Hepatic stellate cell (primary cell): ENCODE data around the gene KCNJ14.
A peak's percentile ranks its signal among the peaks of the same experiment; 100 is the strongest.

Experiments used
- DNase-seq: peaks from one replicate; pipeline ENCODE4 v3.0.0; 2011; ENCODE audit warnings: low spot score

Gene KCNJ14

GRCh38 chr19:48455171-48455907 lies at the start of gene KCNJ14:
TSS of gene KCNJ14 (plus strand) at chr19:48455574. CDS start at chr19:48461725, 6,151 bp downstream.
- no peak for DNase-seq

DNA sequence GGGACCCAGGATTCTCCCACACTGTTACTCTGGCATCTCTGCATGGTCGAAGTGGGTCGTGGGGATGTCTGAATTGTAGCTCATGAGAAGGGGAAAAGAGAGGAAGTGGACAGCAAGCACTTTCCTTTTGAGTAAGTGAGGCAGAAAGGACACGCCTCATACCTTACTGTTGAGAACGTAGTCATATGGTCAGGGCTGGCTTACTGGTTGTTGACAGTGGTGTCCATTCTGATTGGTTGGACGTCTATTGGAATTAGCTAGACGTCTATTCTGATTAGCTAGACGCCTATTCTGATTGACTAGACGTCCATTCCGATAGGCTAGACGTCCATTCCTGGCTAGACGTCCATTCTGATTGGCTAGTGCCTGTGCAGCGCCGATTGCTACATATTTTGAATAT lies 49.5 kb upstream of the KCNJ14 start:
- no peak for DNase-seq

- no peak for DNase-seq
Measured at GRCh38 chr19:48413879-48414587, 41.3 kb upstream of the KCNJ14 start.

DNA sequence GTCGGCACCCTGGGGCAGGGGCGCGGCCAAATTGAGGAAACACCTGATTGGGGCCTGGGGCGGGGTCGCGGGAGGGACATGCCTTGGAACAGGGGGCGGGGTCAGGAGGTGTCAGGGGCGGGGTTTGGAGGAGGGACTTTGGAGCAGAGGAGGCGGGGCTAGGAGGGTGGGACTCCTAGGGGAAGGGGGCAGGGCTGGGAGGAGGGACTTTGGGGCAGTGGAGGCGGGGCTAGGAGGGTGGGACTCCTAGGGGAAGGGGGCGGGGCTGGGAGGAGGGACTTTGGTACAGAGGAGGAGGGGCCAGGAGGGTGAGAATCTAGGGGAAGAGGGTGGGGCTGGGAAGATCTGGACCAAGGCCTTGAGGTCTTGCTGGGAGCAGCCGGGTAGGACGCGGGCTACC lies 40.0 kb upstream of the KCNJ14 start:
- DNase-seq: no peak

DNA sequence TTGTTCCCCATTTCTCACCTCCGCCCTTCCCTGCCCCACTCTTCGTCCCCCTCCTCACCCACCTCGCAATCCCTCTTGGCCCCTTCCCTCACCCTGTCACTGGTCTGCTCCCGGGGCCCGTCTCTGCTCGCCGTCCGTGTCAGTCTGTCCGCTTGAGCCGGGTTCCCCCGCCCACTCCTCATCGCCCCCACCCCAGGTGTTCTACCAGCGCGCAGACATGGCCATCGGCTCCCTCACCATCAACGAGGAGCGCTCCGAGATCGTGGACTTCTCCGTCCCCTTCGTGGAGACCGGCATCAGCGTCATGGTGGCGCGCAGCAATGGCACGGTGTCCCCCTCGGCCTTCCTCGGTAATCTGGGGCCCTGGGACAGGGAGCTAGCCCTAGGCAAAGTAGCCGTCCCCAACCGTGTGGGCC lies 39.6 kb upstream of the KCNJ14 start:
- DNase-seq: no peak

DNA sequence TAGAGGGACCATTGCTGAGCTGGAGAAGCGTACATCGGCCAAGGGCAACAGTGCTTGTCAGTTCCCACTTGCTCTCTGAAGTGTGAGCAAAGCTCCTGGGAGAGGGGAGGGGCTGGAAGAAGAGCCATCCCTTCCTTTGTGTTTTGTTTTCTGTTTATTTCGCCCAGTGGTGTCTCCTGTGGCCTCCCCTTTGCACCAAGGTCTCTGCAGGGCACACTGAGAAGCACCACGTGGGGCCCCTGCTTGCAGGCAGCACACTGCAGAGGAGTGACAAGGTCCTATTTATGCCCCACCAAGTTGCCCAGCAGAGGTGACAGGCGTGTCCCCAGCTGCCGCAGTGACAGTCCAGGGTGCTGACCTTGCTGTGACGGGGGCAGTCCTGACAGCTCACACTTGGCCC lies 38.0 kb upstream of the KCNJ14 start:
- no peak for DNase-seq

GRCh38 chr19:48418317-48419064 lies 36.9 kb upstream of the KCNJ14 start:
- no peak for DNase-seq

- peak; percentile 53 for DNase-seq
Measured at GRCh38 chr19:48419158-48419920, 36.0 kb upstream of the KCNJ14 start.

DNA sequence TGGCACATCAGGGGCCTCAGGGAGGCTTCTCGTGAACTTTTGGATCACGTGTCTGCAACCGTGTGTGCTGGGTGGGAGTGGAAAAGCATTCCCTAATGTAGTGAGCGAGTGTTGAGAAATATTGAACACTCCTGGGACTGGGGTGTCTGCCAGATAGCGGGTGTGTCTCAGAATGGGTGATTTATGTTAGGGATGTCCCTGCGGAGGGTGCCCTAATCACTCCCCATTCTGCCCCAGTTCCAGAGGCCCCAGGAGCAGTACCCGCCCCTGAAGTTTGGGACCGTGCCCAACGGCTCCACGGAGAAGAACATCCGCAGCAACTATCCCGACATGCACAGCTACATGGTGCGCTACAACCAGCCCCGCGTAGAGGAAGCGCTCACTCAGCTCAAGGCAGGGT lies 33.8 kb upstream of the KCNJ14 start:
- no peak for DNase-seq

DNA sequence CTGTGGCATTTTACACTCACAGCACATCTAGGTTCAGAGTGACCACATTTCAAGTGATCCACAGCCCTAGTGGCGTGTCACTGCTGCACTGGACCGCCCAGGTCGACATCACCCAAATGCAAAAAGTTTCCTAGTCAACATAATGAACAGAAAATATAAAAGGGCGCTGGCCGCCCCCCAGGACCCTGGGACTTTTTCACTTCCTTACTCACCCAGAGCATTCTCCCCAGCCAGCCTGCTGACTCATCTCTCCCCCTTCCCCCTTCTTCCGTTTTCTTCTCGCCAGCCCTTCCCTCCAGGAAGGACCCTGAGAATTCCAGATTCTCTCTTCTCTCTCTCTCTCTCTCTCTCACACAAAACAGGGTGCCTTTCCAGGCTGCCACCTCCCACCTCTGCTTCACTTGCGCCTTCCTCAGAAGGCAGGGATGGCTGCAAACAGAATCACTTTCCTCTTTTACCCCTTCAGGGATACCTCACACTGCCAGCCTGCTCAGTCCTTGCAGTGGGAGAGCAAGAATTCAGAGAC lies 30.6 kb upstream of the KCNJ14 start:
- peak; percentile 81 for DNase-seq

GRCh38 chr19:48428670-48429069 lies 26.7 kb upstream of the KCNJ14 start:
- no peak for DNase-seq

DNA sequence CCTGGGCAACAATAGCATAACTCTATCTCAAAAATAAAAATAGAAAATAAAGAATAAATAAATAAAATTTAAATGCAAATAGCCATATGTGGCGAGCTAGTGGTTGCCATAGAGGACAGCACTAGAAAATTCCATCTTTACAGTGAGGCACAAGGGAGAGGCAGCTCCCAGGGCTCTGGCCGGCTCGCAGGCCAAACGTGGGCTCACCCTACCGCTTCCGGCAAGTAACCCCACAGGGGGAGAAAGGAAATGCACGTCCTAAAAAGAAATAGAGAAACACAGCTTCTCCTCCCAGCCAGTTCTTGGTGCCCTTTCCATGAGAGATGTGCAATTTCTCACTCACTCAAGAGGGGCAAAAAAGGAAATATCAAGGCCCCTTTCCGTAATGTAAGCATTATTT lies 22.0 kb upstream of the KCNJ14 start:
- DNase-seq: no peak

- no peak for DNase-seq
Measured at GRCh38 chr19:48436586-48436985, 18.8 kb upstream of the KCNJ14 start.

DNA sequence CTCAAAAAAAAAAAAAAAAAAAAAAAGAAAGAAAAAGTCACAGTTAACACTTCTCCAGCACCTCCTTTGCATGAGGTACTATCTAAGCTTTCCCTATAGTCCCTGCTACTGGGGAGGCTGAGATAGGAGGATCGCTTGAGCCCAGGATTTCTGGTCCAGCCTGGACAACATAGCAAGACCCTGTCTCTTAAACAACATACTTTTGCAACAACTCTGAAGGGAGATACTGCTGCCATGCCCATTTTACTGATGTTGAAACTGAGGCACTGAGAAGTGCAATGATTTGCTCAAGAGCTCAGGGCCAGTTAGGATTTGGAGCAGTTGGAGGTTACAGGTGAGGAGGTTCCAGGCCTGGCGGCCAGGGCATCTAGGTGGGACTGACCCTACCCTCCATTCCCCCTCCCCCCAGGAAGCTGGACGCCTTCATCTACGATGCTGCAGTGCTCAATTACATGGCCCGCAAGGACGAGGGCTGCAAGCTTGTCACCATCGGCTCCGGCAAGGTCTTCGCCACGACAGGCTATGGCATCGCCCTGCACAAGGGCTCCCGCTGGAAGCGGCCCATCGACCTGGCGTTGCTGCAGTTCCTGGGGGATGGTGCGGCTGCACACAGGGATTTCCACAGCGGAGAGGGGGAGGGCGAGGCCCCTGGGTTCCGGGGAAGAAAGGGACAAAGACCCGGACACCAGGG lies 13.9 kb upstream of the KCNJ14 start:
- no peak for DNase-seq

DNA sequence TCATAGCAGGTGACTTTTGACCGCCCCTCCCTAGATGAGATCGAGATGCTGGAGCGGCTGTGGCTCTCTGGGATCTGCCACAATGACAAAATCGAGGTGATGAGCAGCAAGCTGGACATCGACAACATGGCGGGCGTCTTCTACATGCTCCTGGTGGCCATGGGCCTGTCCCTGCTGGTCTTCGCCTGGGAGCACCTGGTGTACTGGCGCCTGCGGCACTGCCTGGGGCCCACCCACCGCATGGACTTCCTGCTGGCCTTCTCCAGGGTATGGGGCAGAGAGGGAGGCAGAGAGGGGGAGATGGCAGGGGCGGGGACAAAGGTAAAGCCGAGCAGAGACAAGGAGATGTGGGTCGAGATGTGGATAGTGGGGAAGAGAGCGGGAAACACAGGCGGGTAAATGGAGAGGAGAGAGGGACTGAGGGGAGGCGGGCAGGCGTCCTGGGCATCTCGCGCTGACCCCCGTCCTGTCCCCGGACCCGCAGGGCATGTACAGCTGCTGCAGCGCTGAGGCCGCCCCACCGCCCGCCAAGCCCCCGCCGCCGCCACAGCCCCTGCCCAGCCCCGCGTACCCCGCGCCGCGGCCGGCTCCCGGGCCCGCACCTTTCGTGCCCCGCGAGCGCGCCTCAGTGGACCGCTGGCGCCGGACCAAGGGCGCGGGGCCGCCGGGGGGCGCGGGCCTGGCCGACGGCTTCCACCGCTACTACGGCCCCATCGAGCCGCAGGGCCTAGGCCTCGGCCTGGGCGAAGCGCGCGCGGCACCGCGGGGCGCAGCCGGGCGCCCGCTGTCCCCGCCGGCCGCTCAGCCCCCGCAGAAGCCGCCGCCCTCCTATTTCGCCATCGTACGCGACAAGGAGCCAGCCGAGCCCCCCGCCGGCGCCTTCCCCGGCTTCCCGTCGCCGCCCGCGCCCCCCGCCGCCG lies 13.0 kb upstream of the KCNJ14 start:
- no peak for DNase-seq

GRCh38 chr19:48443256-48443655 lies 12.1 kb upstream of the KCNJ14 start:
- no peak for DNase-seq

DNA sequence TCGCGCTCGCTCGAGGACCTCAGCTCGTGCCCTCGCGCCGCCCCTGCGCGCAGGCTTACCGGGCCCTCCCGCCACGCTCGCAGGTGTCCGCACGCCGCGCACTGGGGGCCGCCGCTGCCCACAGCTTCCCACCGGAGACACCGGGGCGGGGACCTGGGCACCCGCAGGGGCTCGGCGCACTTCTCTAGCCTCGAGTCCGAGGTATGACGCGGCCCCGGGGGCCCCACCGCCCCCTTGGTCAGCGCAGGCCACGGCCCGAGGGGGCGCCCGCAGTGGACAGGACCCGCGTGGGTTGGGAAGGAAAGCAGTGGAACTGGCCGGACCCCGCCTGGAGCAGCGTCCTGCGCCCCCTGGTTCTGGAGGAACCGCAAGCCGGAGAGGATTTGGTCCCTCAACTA lies 11.6 kb upstream of the KCNJ14 start:
- no peak for DNase-seq

DNA sequence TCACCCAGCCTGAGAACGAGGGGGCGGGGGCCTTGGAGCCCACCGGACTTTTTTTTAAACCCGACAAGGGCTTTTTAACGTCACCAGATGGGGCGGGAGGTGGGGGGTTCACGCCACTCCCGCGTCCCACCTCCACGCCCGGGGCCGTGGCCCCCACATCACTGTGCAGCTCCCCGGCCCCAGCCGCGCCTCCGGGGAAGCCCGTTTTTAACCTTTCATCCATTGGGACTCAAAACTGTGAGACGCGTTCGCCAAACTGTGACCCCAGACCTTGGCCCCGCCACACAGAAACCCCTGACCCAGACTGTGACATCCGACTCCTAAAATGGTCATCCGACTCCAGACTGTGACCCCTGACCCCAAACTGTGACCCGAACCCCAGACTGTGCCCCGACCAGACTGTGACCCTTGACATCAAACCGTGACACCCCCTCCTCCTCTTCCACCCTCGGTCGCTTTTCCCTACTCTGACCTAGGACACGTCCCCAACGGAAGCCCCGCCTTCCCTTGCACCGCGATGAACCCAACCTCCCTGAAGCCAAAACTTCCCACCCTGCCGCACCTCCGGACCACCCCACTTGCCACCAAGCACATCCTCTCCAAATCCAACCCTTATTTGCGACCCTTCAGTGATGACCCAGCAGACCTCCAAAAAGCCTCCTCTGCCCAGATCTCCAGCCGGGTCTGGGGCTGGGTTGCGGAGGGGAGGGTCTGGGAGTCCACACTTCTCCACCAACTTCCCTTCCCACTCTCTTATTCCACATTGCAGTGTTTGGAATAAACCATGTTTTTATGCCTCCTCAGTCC lies 11.0 kb upstream of the KCNJ14 start:
- DNase-seq: peak; percentile 37

DNA sequence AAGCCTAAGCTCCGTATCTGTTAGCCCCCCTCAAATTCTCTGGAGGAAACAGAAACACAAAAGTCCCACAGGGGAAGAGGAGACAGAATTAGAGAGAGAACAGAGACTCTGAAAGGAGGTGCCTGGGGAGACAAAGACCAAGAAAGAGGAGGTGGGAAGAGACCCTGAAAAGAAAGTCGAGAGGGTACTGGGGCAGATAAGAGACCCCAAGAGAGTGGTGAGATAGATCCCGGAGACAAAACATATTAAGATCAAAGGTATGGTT lies 10.5 kb upstream of the KCNJ14 start:
- no peak for DNase-seq

- peak; percentile 97 for DNase-seq
Measured at GRCh38 chr19:48445256-48445605, 10.1 kb upstream of the KCNJ14 start.
